K562 (cell line): ENCODE data around the gene FOXK2. TPM values are rescaled to one million over a fixed set of nuclear protein-coding genes. Genes with fewer than 3 reads are reported as not detected.

Source experiments
- HDAC8 ChIP-seq: fragments of 450-650 bp; IDR thresholded peaks from 2 replicates; pipeline ENCODE4 v1.6.1; 2016; ENCODE audit warnings: mild to moderate bottlenecking, missing genetic modification characterization, moderate library complexity, missing compliant biosample characterization
- IRF1 ChIP-seq: sonication (generic); formaldehyde crosslinking; IDR thresholded peaks from 2 replicates; pipeline ENCODE4 v1.8.0; 2022; ENCODE audit warnings: missing genetic modification reagents, mild to moderate bottlenecking, borderline replicate concordance
- PBX2 ChIP-seq, 2 experiments: IDR thresholded peaks in 1 of 2; conservative IDR thresholded peaks in 1 of 2; 2 replicates each; pipeline ENCODE4 v1.6.1; 2016; ENCODE audit warnings: low read depth in 2 of 2, mild to moderate bottlenecking in 1 of 2, missing compliant biosample characterization in 1 of 2, missing genetic modification characterization in 1 of 2, moderate library complexity in 1 of 2
- ZBTB49 ChIP-seq: sonication (generic); formaldehyde crosslinking; IDR thresholded peaks from 2 replicates; pipeline ENCODE4 v1.8.0; 2022; ENCODE audit warnings: missing genetic modification reagents, mild to moderate bottlenecking, borderline replicate concordance
- ZFP30 ChIP-seq: fragments of 250-450 bp; sonication (Bioruptor Pico); IDR thresholded peaks from 2 replicates; pipeline ENCODE4 v1.8.0; 2022; ENCODE audit warnings: moderate library complexity, mild to moderate bottlenecking, inconsistent platforms, borderline replicate concordance
- ZNF253 ChIP-seq: fragments of 250-450 bp; sonication (Bioruptor Pico); conservative IDR thresholded peaks from 2 replicates; pipeline ENCODE4 v1.6.1; 2021; ENCODE audit warnings: mild to moderate bottlenecking
- polyA plus RNA-seq, 8 experiments: library from polyadenylated mRNA; depleted of rRNA in 4 of 8; stranded (reverse) in 5 of 8; unstranded in 3 of 8; fragments of >200 nt; fragmentation: Nextera tagmentation in 2 of 8; fragmentation: Illumina TruSeq in 1 of 8; extraction: Ambion mirVana in 2 of 8; extraction: Trizol in 1 of 8; gene quantifications; 2 replicates each; pipeline versions ENCODE4 v1.2.1 to v1.2.3, GENCODE V29; 2011 to 2014; ENCODE audit warnings: inconsistent platforms in 1 of 8, missing spikeins in 1 of 8
- total RNA-seq, 7 experiments: library from RNA; depleted of rRNA in 6 of 7; stranded (reverse); fragments of >200 nt in 6 of 7; fragmentation: Illumina TruSeq in 2 of 7; extraction: Trizol in 2 of 7; gene quantifications; 2 replicates each; pipeline versions ENCODE4 v1.2.1 to v1.2.3, GENCODE V29; 2011 to 2021; ENCODE audit warnings: low replicate concordance in 1 of 7

Gene FOXK2
- total and polyA plus RNA-seq, 9 of the 15 experiments (the other 6 are each of a cell fraction or from before 2014, with no cell fraction given), result 3.0 to 86.0 (median 44.1) TPM

GRCh38 chr17:82519971-82520903, 705 bp downstream of the FOXK2 start (continued):
- TF ChIP-seq IRF1 (CRISPR knock-in tag), result no peak
- TF ChIP-seq ZFP30 (CRISPR knock-in tag), result no peak
- no peak for TF ChIP-seq ZBTB49 (CRISPR knock-in tag)
- no peak for TF ChIP-seq ZNF253 (CRISPR knock-in tag)
- TF ChIP-seq PBX2 (CRISPR knock-in tag; IDR thresholded peaks at IDR 0.05; ENCODE audit: low read depth), result no peak
- TF ChIP-seq PBX2 (tag; conservative IDR thresholded peaks at IDR 0.05; ENCODE audit: low read depth), result no peak
- TF ChIP-seq HDAC8 (tag), result no peak
